GM18951 (cell line): ENCODE measurements around the gene A1CF.

ENCODE experiments used
- POLR2A ChIP-seq: IDR thresholded peaks from 4 replicates; pipeline ENCODE4 v1.6.1; 2011; ENCODE audit warnings: mild to moderate bottlenecking; ENCODE audit not compliant: insufficient read length, insufficient read depth; ENCODE audit errors: extremely low read depth
- in situ Hi-C: fragments of 300-500 bp; cut with MboI; formaldehyde crosslinking; loops from one replicate; pipeline ENCODE4 v1.12.0; 2022; ENCODE audit warnings: low sequenced_read_pairs, mixed read lengths, inconsistent platforms; ENCODE audit not compliant: unreplicated experiment

Gene A1CF

GRCh38 chr10:50850578-50851230 is 34.7 kb downstream of the A1CF start:
- in situ Hi-C loops = no loop called here
- TF ChIP-seq POLR2A = no peak

GRCh38 chr10:50846753-50847152 is 38.7 kb downstream of the A1CF start:
- in situ Hi-C loops = no loop called here
- TF ChIP-seq POLR2A = no peak

GRCh38 chr10:50837095-50837494 is 48.3 kb downstream of the A1CF start:
- in situ Hi-C loops = no loop called here

GRCh38 chr10:50832171-50832751 is 53.2 kb downstream of the A1CF start:
- TF ChIP-seq POLR2A = no peak
- in situ Hi-C loops = no loop called here

More at GRCh38 chr10:50837095-50837494, 48.3 kb downstream of the A1CF start:
- TF ChIP-seq POLR2A = no peak

- TF ChIP-seq POLR2A = no peak
- in situ Hi-C loops = no loop called here
Measured at GRCh38 chr10:50830066-50830465, 55.4 kb downstream of the A1CF start.

GRCh38 chr10:50824782-50825181 is 60.6 kb downstream of the A1CF start:
- no peak for TF ChIP-seq POLR2A
- in situ Hi-C loops = no loop called here

GRCh38 chr10:50823789-50824188 is 61.6 kb downstream of the A1CF start:
- in situ Hi-C loops = no loop called here
- no peak for TF ChIP-seq POLR2A

GRCh38 chr10:50809596-50809995 is 75.8 kb downstream of the A1CF start:
- in situ Hi-C loops = no loop called here
- no peak for TF ChIP-seq POLR2A

GRCh38 chr10:50807851-50808776 is 77.3 kb downstream of the A1CF start:
- in situ Hi-C loops = no loop called here

GRCh38 chr10:50805981-50806622 is 79.3 kb downstream of the A1CF start:
- in situ Hi-C loops = no loop called here
- TF ChIP-seq POLR2A = no peak

More at GRCh38 chr10:50807851-50808776, 77.3 kb downstream of the A1CF start:
- no peak for TF ChIP-seq POLR2A

GRCh38 chr10:50799595-50799994 is 85.8 kb downstream of the A1CF start:
- in situ Hi-C loops = no loop called here
- no peak for TF ChIP-seq POLR2A

- TF ChIP-seq POLR2A = no peak
- in situ Hi-C loops = no loop called here
Measured at GRCh38 chr10:50798297-50798696, 87.1 kb downstream of the A1CF start.

GRCh38 chr10:50796693-50797092 is 88.7 kb downstream of the A1CF start:
- TF ChIP-seq POLR2A = no peak
- in situ Hi-C loops = no loop called here
